Heart right ventricle (tissue), 16 donors: ENCODE measurements around the gene MCUR1. TPM values are rescaled to one million over a fixed set of nuclear protein-coding genes. Genes with fewer than 3 reads are reported as not detected.
"Not testable (repeated sequence)": the region's sequence is repeated elsewhere in the genome, so short reads cannot be mapped to it uniquely, and the experiment has no call there.

Experiments
- ATAC-seq, 8 donors: fragments of 200-7000 bp; cut with Tn5 transposase; one replicate each; pipeline ENCODE4 v1.9.1; 2020; ENCODE audit warnings: mild to moderate bottlenecking in 8 of 8, moderate library complexity in 8 of 8, moderate number of reproducible peaks in 1 of 8
- DNase-seq, 2 donors: peaks; one replicate each; pipeline ENCODE4 v3.0.0-alpha.2; 2020
- H3K27ac ChIP-seq, 10 donors: fragments of 200-600 bp; sonication (generic) in 2 of 10; one replicate each; pipeline versions ENCODE4 v1.5.0 to v1.8.0; 2020 to 2022; ENCODE audit warnings: mild to moderate bottlenecking in 3 of 10
- H3K27me3 ChIP-seq, 7 donors: fragments of 200-600 bp; one replicate each; pipeline ENCODE4 v1.8.0; 2021 to 2022; ENCODE audit warnings: mild to moderate bottlenecking in 2 of 7
- H3K36me3 ChIP-seq, 9 donors: fragments of 200-600 bp; sonication (generic) in 1 of 9; one replicate each; pipeline versions ENCODE4 v1.5.0 to v1.8.0; 2020 to 2022; ENCODE audit warnings: mild to moderate bottlenecking in 2 of 9
- H3K4me1 ChIP-seq, 9 donors: fragments of 200-600 bp; sonication (generic) in 1 of 9; one replicate each; pipeline versions ENCODE4 v1.5.0 to v1.8.0; 2020 to 2022; ENCODE audit warnings: mild to moderate bottlenecking in 4 of 9
- H3K4me3 ChIP-seq, 10 donors: fragments of 200-600 bp; sonication (generic) in 2 of 10; one replicate each; pipeline versions ENCODE4 v1.5.0 to v1.8.0; 2020 to 2022; ENCODE audit warnings: mild to moderate bottlenecking in 7 of 10, moderate library complexity in 2 of 10
- H3K9me3 ChIP-seq, 11 donors: fragments of 200-600 bp in 10 of 11; sonication (generic) in 2 of 11; one replicate each; pipeline versions ENCODE4 v1.5.0 to v1.8.0; 2013 to 2022; ENCODE audit warnings: mild to moderate bottlenecking in 2 of 11, control low read depth in 1 of 11, moderate library complexity in 1 of 11
- CTCF ChIP-seq, 9 donors: fragments of 200-600 bp; sonication (generic) in 2 of 9; IDR thresholded peaks; one replicate each; pipeline versions ENCODE4 v1.5.0 to v1.8.0; 2021 to 2022; ENCODE audit warnings: antibody characterized with exemption in 9 of 9, mild to moderate bottlenecking in 5 of 9, moderate library complexity in 1 of 9
- WGBS, 2 donors: extraction: QIAGEN DNeasy Blood & Tissue Kit; methylation state at CpG; one replicate each; pipeline ENCODE4 v1.1.7; 2013; ENCODE audit warnings: inconsistent platforms in 1 of 2; 5-methylcytosine and 5-hydroxymethylcytosine counted together
- intact Hi-C, 10 donors: fragments of 100-400 bp; cut with DNase I; formaldehyde crosslinking; loops; one replicate each; pipeline versions ENCODE4 v1.11.1 to v1.14.2; 2022
- long read RNA-seq, 3 donors: library from polyadenylated mRNA; unstranded; transcript quantifications; one replicate each; pipeline ENCODE4 v2.0.0, GENCODE V29; 2020 to 2021
- polyA plus RNA-seq, 2 donors: library from polyadenylated mRNA; stranded (reverse); fragments of 200-250 nt; gene quantifications; one replicate each; pipeline ENCODE4 v1.2.3, GENCODE V29; 2013
- total RNA-seq, 10 donors: library from RNA; stranded (reverse); fragmentation: NEBNext Ultra II Directional in 3 of 10; extraction: Animal tissue kit (Norgen Biotek cat#: 25700) in 3 of 10; gene quantifications; one replicate each; pipeline versions ENCODE4 v1.2.1 to v1.2.4, GENCODE V29; 2021 to 2023
- donor health status: Arrhythmogenic right ventricular cardiomyopathy.
- donor health status: ischemic (EF 13 %, LVEDD 7.1; RV severe dilation, severe dysfunction).
- donor health status: healthy with polysubstance abuse.
- donor health status: DM: no; HTN: yes; CAD: no.
- donor health status: DM: no; HTN: no; CAD: no.
- donor health status: ischemic (EF 25% LVEDD 6.9; RV normal size, moderate dysfunction).
- donor health status: ischemic (EF 25% LVEDD 5.7; RV mildly dilated, moderate dysfunction).
- donor health status: healthy.
- donor health status: DM: yes; HTN: yes; CAD: no.
- donor health status: Ischemic cardiomyopathy.
- donor health status: ischemic (EF 35%, LVEDD 5.7; RV mildly dilated, moderate dysfunction).
- donor health status: nonischemic (EF 11% LVEDD 7.7; RV severe dilation, severe dysfunction).
- donor health status: DM: yes; HTN: yes; CAD: no.
- donor health status: PGD.
- donor health status: ischemic (EF 29% LVEDD 5.4; RV normal size, mild dysfunction).
- donor health status: nonischemic (EF 23%, LVEDD 6.1; RV moderate dilation, normal function).

Gene MCUR1
- total RNA-seq (10 to 100 TPM; 25.2 to 40.8 (median 32.7) TPM), polyA plus RNA-seq (10 to 100 TPM; 17.2 to 81.6 TPM)
- long read RNA-seq, donor 1, full-length matches to known transcripts: 41 of 46 reads
- long read RNA-seq, donor 1, partial matches to known transcripts: 2 of 46 reads
- long read RNA-seq, donor 1, other reads (novel, unspliced or antisense): 3 of 46 reads
- long read RNA-seq, donor 2, full-length matches to known transcripts: 40 of 45 reads
- long read RNA-seq, donor 2, partial matches to known transcripts: 0 of 45 reads
- long read RNA-seq, donor 2, other reads (novel, unspliced or antisense): 5 of 45 reads
- long read RNA-seq, donor 3, full-length matches to known transcripts: 27 of 34 reads
- long read RNA-seq, donor 3, partial matches to known transcripts: 2 of 34 reads
- long read RNA-seq, donor 3, other reads (novel, unspliced or antisense): 5 of 34 reads

- intact Hi-C loops: loop anchor here in 2 of 10 donors (2.0 to 10.0 kb wide), 2 partner anchors 100 to 104 kb away; partner anchors contain the start of gene RANBP9 (in 2 of the 2)
- WGBS, 2 donors: 0% methylated on average over 59 to 81 of the region's 81 CpGs
- H3K4me1 ChIP-seq: peaks cover 0 to 43% (median 38%) of the 10 kb centered on the region in 9 donors
Measured at GRCh38 chr6:13814176-13814937, at the start of gene MCUR1. TSS of gene MCUR1 (minus strand) at chr6:13814557. CDS start at chr6:13814429, 128 bp downstream.

GRCh38 chr6:13863699-13864155 is 49.4 kb upstream of the MCUR1 start:
- intact Hi-C loops: no loop called here
- 47 to 53% methylated on average over 2 of the region's 2 CpGs for WGBS, 2 donors
- TF ChIP-seq CTCF (IDR thresholded peaks at IDR 0.05): no peak
- ATAC-seq: no peak
- DNase-seq: no peak
- H3K27ac ChIP-seq: no peak overlapping the region
- H3K27me3 ChIP-seq: peaks cover 7 to 38% (median 24%) of the 10 kb centered on the region in 7 donors
- peaks cover 0 to 7% (median 0%) of the 10 kb centered on the region in 11 donors for H3K9me3 ChIP-seq
- H3K4me1 ChIP-seq: peaks cover 0 to 9% (median 6%) of the 10 kb centered on the region in 9 donors
- H3K4me3 ChIP-seq: no peak overlapping the region
- no peaks in the 10 kb centered on the region for H3K36me3 ChIP-seq

More at GRCh38 chr6:13814176-13814937, at the start of gene MCUR1:
- peak within 1 kb of the TSS; percentile 79 to 99 (median 96) for H3K27ac ChIP-seq
- H3K4me3 ChIP-seq: peak within 1 kb of the TSS; percentile 62 to 98 (median 88)
- peak; percentile 87 for DNase-seq
- ATAC-seq: peak; percentile 93 to 98 (median 96)
- H3K36me3 ChIP-seq: no peaks in the 10 kb centered on the region
- peak in 5 of 9 donors; percentile 13 to 54 (median 48) for TF ChIP-seq CTCF (IDR thresholded peaks at IDR 0.05)
- H3K27me3 ChIP-seq: no peaks in the 10 kb centered on the region
- H3K9me3 ChIP-seq: no peaks in the 10 kb centered on the region

- H3K27ac ChIP-seq, ATAC-seq, H3K36me3 ChIP-seq, intact Hi-C loops, DNase-seq, H3K9me3 ChIP-seq, H3K4me1 ChIP-seq: not testable (repeated sequence)
- Histone ChIP-seq H3K4me3 (peak overlapping the region in 3 of 10 donors; percentile 22 to 50 (median 39)), H3K27me3 (peaks cover 7 to 49% (median 46%) of the 10 kb centered on the region in 7 donors)
- WGBS, 2 donors: 95 to 96% methylated on average over 3 of the region's 3 CpGs
Measured at GRCh38 chr6:13860556-13861185, 46.3 kb upstream of the MCUR1 start.

GRCh38 chr6:13859871-13860555 is 45.7 kb upstream of the MCUR1 start:
- DNase-seq (no peak), ATAC-seq (peak in 4 of 8 donors; percentile 28 to 57 (median 40))
- H3K4me3 ChIP-seq: peak overlapping the region; percentile 5 to 50 (median 40)
- peaks cover 7 to 49% (median 46%) of the 10 kb centered on the region in 7 donors for H3K27me3 ChIP-seq
- no peak for TF ChIP-seq CTCF (IDR thresholded peaks at IDR 0.05)
- intact Hi-C loops: no loop called here
- no peak overlapping the region for H3K27ac ChIP-seq
- peaks cover 0 to 7% (median 0%) of the 10 kb centered on the region in 11 donors for H3K9me3 ChIP-seq
- H3K36me3 ChIP-seq: no peaks in the 10 kb centered on the region
- H3K4me1 ChIP-seq: peaks cover 0 to 9% (median 6%) of the 10 kb centered on the region in 9 donors
- 12 to 21% methylated on average over 59 to 66 of the region's 66 CpGs for WGBS, 2 donors
